ENCODE results near the gene MT4.

MT4 gene

GRCh38 chr16:56608043-56608875 is 43.4 kb downstream of the MT4 start, which contains the start of gene MT2A:
Gene MT2A, plus strand, starts transcription at chr16:56608584. Its CDS starts 72 bp downstream, at chr16:56608656.
- DNase-seq (ENCODE audit: low read depth), result peak; percentile 97
- TF ChIP-seq CTCF (IDR thresholded peaks at IDR 0.05; ENCODE audit: low read length, missing control alignments), result no peak

GRCh38 chr16:56608876-56609462 is 44.1 kb downstream of the MT4 start:
- peak; percentile 24 for DNase-seq (ENCODE audit: low read depth)
- no peak for TF ChIP-seq CTCF (IDR thresholded peaks at IDR 0.05; ENCODE audit: low read length, missing control alignments)
- peak overlapping the region; percentile 89 for H3K4me3 ChIP-seq (replicated peaks; ENCODE audit: low read depth, low read length)

More at GRCh38 chr16:56608043-56608875, 43.4 kb downstream of the MT4 start, which contains the start of gene MT2A:
- peak within 1 kb of the TSS; percentile 89 for H3K4me3 ChIP-seq (replicated peaks; ENCODE audit: low read depth, low read length)

GRCh38 chr16:56609463-56609921 is 44.6 kb downstream of the MT4 start:
- peak overlapping the region; percentile 89 for H3K4me3 ChIP-seq (replicated peaks; ENCODE audit: low read depth, low read length)
- no peak for TF ChIP-seq CTCF (IDR thresholded peaks at IDR 0.05; ENCODE audit: low read length, missing control alignments)
- DNase-seq (ENCODE audit: low read depth), result peak; percentile 90

GRCh38 chr16:56610017-56610608 is 45.2 kb downstream of the MT4 start:
- DNase-seq (ENCODE audit: low read depth), result peak; percentile 95

GRCh38 chr16:56610609-56611111 is 45.8 kb downstream of the MT4 start:
- no peak for TF ChIP-seq CTCF (IDR thresholded peaks at IDR 0.05; ENCODE audit: low read length, missing control alignments)
- peak; percentile 55 for DNase-seq (ENCODE audit: low read depth)
- H3K4me3 ChIP-seq (replicated peaks; ENCODE audit: low read depth, low read length), result peak overlapping the region; percentile 89

More at GRCh38 chr16:56610017-56610608, 45.2 kb downstream of the MT4 start:
- H3K4me3 ChIP-seq (replicated peaks; ENCODE audit: low read depth, low read length), result peak overlapping the region; percentile 89
- TF ChIP-seq CTCF (IDR thresholded peaks at IDR 0.05; ENCODE audit: low read length, missing control alignments), result no peak

- peak; percentile 59 for DNase-seq (ENCODE audit: low read depth)
- TF ChIP-seq CTCF (IDR thresholded peaks at IDR 0.05; ENCODE audit: low read length, missing control alignments), result no peak
- no peak overlapping the region for H3K4me3 ChIP-seq (replicated peaks; ENCODE audit: low read depth, low read length)
Measured at GRCh38 chr16:56611281-56611833, 46.5 kb downstream of the MT4 start.
